Activated T-helper 9 cell treated with anti-CD3 and anti-CD28 coated beads, Interleukin-2, amount 50 U/mL, for 16 hours (primary cell): ENCODE measurements around the gene ABCA1.
"Not testable (repeated sequence)": the region's sequence is repeated elsewhere in the genome, so short reads cannot be mapped to it uniquely, and the experiment has no call there.

Experiments
- DNase-seq: peaks from one replicate; pipeline ENCODE4 v3.0.0-alpha.2; 2020; ENCODE audit warnings: low read depth

The ABCA1 gene

GRCh38 chr9:104927912-104928740 is at the start of gene ABCA1:
Gene ABCA1 (minus strand): TSS chr9:104928155. CDS start chr9:104903679, 24,476 bp downstream.
- peak; percentile 38 for DNase-seq

- no peak for DNase-seq
Observed at GRCh38 chr9:104977580-104977979, 49.6 kb upstream of the ABCA1 start.

- no peak for DNase-seq
Observed at GRCh38 chr9:104977168-104977567, 49.2 kb upstream of the ABCA1 start.

GRCh38 chr9:104975966-104976595 is 48.1 kb upstream of the ABCA1 start:
- DNase-seq, result not testable (repeated sequence)

- no peak for DNase-seq
Observed at GRCh38 chr9:104974053-104974962, 46.4 kb upstream of the ABCA1 start.

GRCh38 chr9:104972242-104972866 is 44.4 kb upstream of the ABCA1 start:
- DNase-seq, result no peak

GRCh38 chr9:104971511-104971910 is 43.6 kb upstream of the ABCA1 start:
- DNase-seq, result no peak

- DNase-seq, result no peak
Observed at GRCh38 chr9:104970271-104970987, 42.5 kb upstream of the ABCA1 start.

- no peak for DNase-seq
Observed at GRCh38 chr9:104969116-104969515, 41.2 kb upstream of the ABCA1 start.

GRCh38 chr9:104968025-104968982 is 40.3 kb upstream of the ABCA1 start:
- DNase-seq, result peak; percentile 77

- no peak for DNase-seq
Observed at GRCh38 chr9:104963076-104963475, 35.1 kb upstream of the ABCA1 start.

- DNase-seq, result no peak
Observed at GRCh38 chr9:104961701-104962359, 33.9 kb upstream of the ABCA1 start.

GRCh38 chr9:104961238-104961637 is 33.3 kb upstream of the ABCA1 start:
- peak; percentile 13 for DNase-seq

- DNase-seq, result no peak
Observed at GRCh38 chr9:104960662-104961061, 32.7 kb upstream of the ABCA1 start.

- no peak for DNase-seq
Observed at GRCh38 chr9:104958751-104959150, 30.8 kb upstream of the ABCA1 start.

GRCh38 chr9:104958006-104958405 is 30.1 kb upstream of the ABCA1 start:
- DNase-seq, result not testable (repeated sequence)

GRCh38 chr9:104951487-104951886 is 23.5 kb upstream of the ABCA1 start:
- no peak for DNase-seq

- DNase-seq, result no peak
Observed at GRCh38 chr9:104950838-104951237, 22.9 kb upstream of the ABCA1 start.

GRCh38 chr9:104948277-104948676 is 20.3 kb upstream of the ABCA1 start:
- no peak for DNase-seq

- no peak for DNase-seq
Observed at GRCh38 chr9:104944871-104945270, 16.9 kb upstream of the ABCA1 start.
